K562 (cell line): Measurements from ENCODE around the gene KPNA3. TPM values are rescaled to one million over a fixed set of nuclear protein-coding genes. Genes with fewer than 3 reads are reported as not detected.

Experiments used
- ATAC-seq: fragments of 200-7000 bp; cut with Tn5 transposase; 3 replicates; pipeline ENCODE4 v1.9.1; 2020; ENCODE audit warnings: moderate library complexity
- BruUV-seq: library from RNA; stranded (reverse); fragments of 400-500 nt; replicated peaks from 2 replicates; lab custom pipeline; 2021; lab: Mats Ljungman, UMichigan
- CTCF ChIA-PET: fragments of 300-600 bp; formaldehyde crosslinking; extraction: SDS; loops from one replicate; lab custom pipeline; 2021; ENCODE audit warnings: low intra/inter-chr PET ratio; lab: Yijun Ruan, JAX
- POLR2A ChIA-PET: fragments of 300-600, 350-650 bp; sonication (Branson Sonifier 250); formaldehyde crosslinking; extraction: SDS; loops from one replicate; lab custom pipeline; 2021; ENCODE audit warnings: antibody characterized with exemption, inconsistent platforms; lab: Yijun Ruan, JAX
- DNase-seq, 4 experiments: peaks; one replicate each; pipeline versions ENCODE4 v3.0.0 to v3.0.0-alpha.2; 2011 to 2018; ENCODE audit warnings: low spot score in 3 of 4, mixed read lengths in 3 of 4; ENCODE audit errors: extremely low read depth in 1 of 4
- FAIRE-seq: peaks from 2 replicates; lab custom pipeline; 2011; peaks lifted over from hg19 to GRCh38; lab: Jason Lieb, UNC
- H2AFZ ChIP-seq: 2 replicates; pipeline ENCODE4 v1.6.0; 2011; ENCODE audit warnings: low read depth, low read length, control low read depth, inconsistent platforms
- H3K27ac ChIP-seq: fragments of 200-600 bp; 3 replicates; pipeline ENCODE4 v1.8.0; 2011; ENCODE audit warnings: low read depth, mild to moderate bottlenecking, control low read depth, inconsistent platforms, low read length, moderate library complexity, mixed read lengths; ENCODE audit errors: extremely low read depth
- H3K27me3 ChIP-seq, 2 experiments: fragments of 300-600 bp in 1 of 2; 2 replicates in 1 of 2; 3 replicates in 1 of 2; pipeline versions ENCODE4 v1.6.0 to v1.8.0; 2011; ENCODE audit warnings: inconsistent platforms in 2 of 2, low read length in 2 of 2, mild to moderate bottlenecking in 1 of 2, mixed read lengths in 1 of 2, moderate library complexity in 1 of 2; ENCODE audit not compliant: control insufficient read depth in 2 of 2, insufficient read depth in 2 of 2
- H3K36me3 ChIP-seq: fragments of 300-600 bp; 3 replicates; pipeline ENCODE4 v1.8.0; 2011; ENCODE audit warnings: mild to moderate bottlenecking, low read length, inconsistent platforms; ENCODE audit not compliant: control insufficient read depth, insufficient read depth
- H3K4me1 ChIP-seq, 2 experiments: fragments of 200-600 bp in 1 of 2; replicated peaks in 1 of 2; 2 replicates in 1 of 2; 3 replicates in 1 of 2; pipeline versions ENCODE4 v1.5.1 to v1.8.0; 2011; ENCODE audit warnings: inconsistent platforms in 2 of 2, low read length in 2 of 2, mild to moderate bottlenecking in 1 of 2, mixed read lengths in 1 of 2, moderate library complexity in 1 of 2; ENCODE audit not compliant: control insufficient read depth in 2 of 2, insufficient read depth in 2 of 2
- H3K4me2 ChIP-seq: 2 replicates; pipeline ENCODE4 v1.6.1; 2011; ENCODE audit warnings: low read length, control low read depth, inconsistent platforms, mixed read lengths; ENCODE audit not compliant: insufficient read depth
- H3K4me3 ChIP-seq: fragments of 200-600 bp; sonication (generic), shearing (Covaris generic); 2 replicates; pipeline ENCODE4 v1.5.1; 2016; ENCODE audit warnings: control low read depth, inconsistent platforms
- H3K79me2 ChIP-seq: fragments of 200-600 bp; 3 replicates; pipeline ENCODE4 v1.8.0; 2011; ENCODE audit warnings: low read length, inconsistent platforms; ENCODE audit not compliant: control insufficient read depth, insufficient read depth
- H3K9ac ChIP-seq, 2 experiments: 2 replicates each; pipeline versions ENCODE4 v1.6.0 to v1.6.1; 2011; ENCODE audit warnings: low read depth in 2 of 2, low read length in 2 of 2, control low read depth in 1 of 2, inconsistent platforms in 1 of 2, mild to moderate bottlenecking in 1 of 2, mixed read lengths in 1 of 2; ENCODE audit not compliant: insufficient read depth in 1 of 2
- H3K9me1 ChIP-seq: one replicate; pipeline ENCODE4 v1.6.0; 2011; ENCODE audit warnings: inconsistent platforms, mild to moderate bottlenecking, low read length, moderate library complexity; ENCODE audit not compliant: control insufficient read depth, insufficient read depth
- H3K9me3 ChIP-seq: replicated peaks from 2 replicates; pipeline ENCODE4 v1.5.1; 2011; ENCODE audit warnings: low read depth, low read length, inconsistent platforms; ENCODE audit not compliant: control insufficient read depth, insufficient read depth
- H4K20me1 ChIP-seq: replicated peaks from 2 replicates; pipeline ENCODE4 v1.6.1; 2011; ENCODE audit warnings: low read length, inconsistent platforms, mixed read lengths; ENCODE audit not compliant: control insufficient read depth, insufficient read depth
- ARID1B ChIP-seq: fragments of 450-650 bp; IDR thresholded peaks from 2 replicates; pipeline ENCODE4 v1.6.1; 2016; ENCODE audit warnings: antibody characterized with exemption, mild to moderate bottlenecking, inconsistent platforms
- CBFA2T2 ChIP-seq: fragments of 450-650 bp; conservative IDR thresholded peaks from 2 replicates; pipeline ENCODE4 v1.6.1; 2017; ENCODE audit warnings: mild to moderate bottlenecking
- FOXA3 ChIP-seq, 2 experiments: fragments of 450-650 bp in 1 of 2; sonication (generic) in 1 of 2; formaldehyde crosslinking; IDR thresholded peaks in 1 of 2; conservative IDR thresholded peaks in 1 of 2; 2 replicates each; pipeline versions ENCODE4 v1.4.0 to v1.8.0; 2020 to 2022; ENCODE audit warnings: mild to moderate bottlenecking in 2 of 2, missing genetic modification reagents in 1 of 2
- HDAC1 ChIP-seq, 2 experiments: fragments of 450-650 bp; IDR thresholded peaks; 2 replicates each; pipeline ENCODE4 v1.6.1; 2016 to 2017; ENCODE audit warnings: inconsistent platforms in 1 of 2, mild to moderate bottlenecking in 1 of 2, moderate library complexity in 1 of 2
- KLF16 ChIP-seq: IDR thresholded peaks from 2 replicates; pipeline ENCODE4 v1.6.1; 2016; ENCODE audit warnings: antibody characterized with exemption
- MAFK ChIP-seq: IDR thresholded peaks from 2 replicates; pipeline ENCODE4 v1.6.1; 2011; ENCODE audit warnings: low read length, improper control_type of control experiment
- NCOR1 ChIP-seq: fragments of 450-650 bp; IDR thresholded peaks from 2 replicates; pipeline ENCODE4 v1.6.1; 2016; ENCODE audit warnings: mild to moderate bottlenecking, moderate library complexity
- NFIC ChIP-seq: fragments of 450-650 bp; IDR thresholded peaks from 2 replicates; pipeline ENCODE4 v1.6.1; 2017; ENCODE audit warnings: mild to moderate bottlenecking, inconsistent platforms
- PTRF ChIP-seq: fragments of 450-650 bp; IDR thresholded peaks from 2 replicates; pipeline ENCODE4 v1.6.1; 2016; ENCODE audit warnings: mild to moderate bottlenecking, missing genetic modification characterization, missing compliant biosample characterization
- RBM14 ChIP-seq: fragments of 200-400 bp; formaldehyde crosslinking; IDR thresholded peaks from 2 replicates; pipeline ENCODE4 v1.6.1; 2018; ENCODE audit warnings: low read depth, mild to moderate bottlenecking, low read length, moderate library complexity, borderline replicate concordance; ENCODE audit not compliant: insufficient read depth
- RBM34 ChIP-seq: fragments of 200-400 bp; formaldehyde crosslinking; IDR thresholded peaks from 2 replicates; pipeline ENCODE4 v1.6.1; 2018; ENCODE audit warnings: low read length, borderline replicate concordance; ENCODE audit not compliant: insufficient read depth
- RCOR1 ChIP-seq, 2 experiments: IDR thresholded peaks; 2 replicates each; pipeline ENCODE4 v1.6.1; 2012; ENCODE audit warnings: low read depth in 2 of 2, low read length in 2 of 2, borderline replicate concordance in 1 of 2, improper control_type of control experiment in 1 of 2
- TEAD4 ChIP-seq, 2 experiments: sonication (generic) in 1 of 2; formaldehyde crosslinking in 1 of 2; IDR thresholded peaks; 2 replicates each; pipeline versions ENCODE4 v1.6.1 to v1.8.0; 2012 to 2022; ENCODE audit warnings: borderline replicate concordance in 1 of 2, inconsistent platforms in 1 of 2, low read length in 1 of 2, mild to moderate bottlenecking in 1 of 2, missing genetic modification reagents in 1 of 2
- TRIM24 ChIP-seq, 2 experiments: fragments of 450-650 bp; IDR thresholded peaks; 2 replicates each; pipeline ENCODE4 v1.6.1; 2016
- ZNF583 ChIP-seq: fragments of 250-450 bp; sonication (Bioruptor Pico); IDR thresholded peaks from 2 replicates; pipeline ENCODE4 v1.4.0; 2020
- ZNF778 ChIP-seq: fragments of 450-650 bp; formaldehyde crosslinking; IDR thresholded peaks from 2 replicates; pipeline ENCODE4 v1.4.0; 2020; ENCODE audit warnings: mild to moderate bottlenecking, moderate library complexity
- WGBS: fragments of 100-300 bp; shearing (Covaris generic); methylation state at CpG from one replicate; pipeline ENCODE4 v1.1.6; 2016; ENCODE audit warnings: low coverage, mixed read lengths; ENCODE audit not compliant: insufficient coverage; ENCODE audit errors: missing lambda C conversion rate; 5-methylcytosine and 5-hydroxymethylcytosine counted together
- in situ Hi-C: fragments of 300-500 bp; cut with MboI; formaldehyde crosslinking; loops from 4 replicates; pipeline ENCODE4 v1.15.0; 2018; ENCODE audit warnings: inconsistent platforms, mixed read lengths
- intact Hi-C: fragments of 100-400 bp; cut with micrococcal nuclease; formaldehyde crosslinking; loops from 2 replicates; pipeline ENCODE4 v1.14.2; 2022
- polyA plus RNA-seq, 8 experiments: library from polyadenylated mRNA; depleted of rRNA in 4 of 8; stranded (reverse) in 5 of 8; unstranded in 3 of 8; fragments of >200 nt; fragmentation: Nextera tagmentation in 2 of 8; fragmentation: Illumina TruSeq in 1 of 8; extraction: Ambion mirVana in 2 of 8; extraction: Trizol in 1 of 8; gene quantifications; 2 replicates each; pipeline versions ENCODE4 v1.2.1 to v1.2.3, GENCODE V29; 2011 to 2014; ENCODE audit warnings: inconsistent platforms in 1 of 8, missing spikeins in 1 of 8
- total RNA-seq, 7 experiments: library from RNA; depleted of rRNA in 6 of 7; stranded (reverse); fragments of >200 nt in 6 of 7; fragmentation: Illumina TruSeq in 2 of 7; extraction: Trizol in 2 of 7; gene quantifications; 2 replicates each; pipeline versions ENCODE4 v1.2.1 to v1.2.3, GENCODE V29; 2011 to 2021; ENCODE audit warnings: low replicate concordance in 1 of 7
- TF ChIP-seq, protein P1 (sequence below): sonication (generic); formaldehyde crosslinking; IDR thresholded peaks from 2 replicates; pipeline ENCODE4 v1.8.0; 2022; ENCODE audit warnings: mild to moderate bottlenecking, missing genetic modification reagents

KPNA3 gene
- total and polyA plus RNA-seq, 9 of the 15 experiments (the other 6 are each of a cell fraction or from before 2014, with no cell fraction given) = 8.5 to 23.4 (median 15.7) TPM

DNA sequence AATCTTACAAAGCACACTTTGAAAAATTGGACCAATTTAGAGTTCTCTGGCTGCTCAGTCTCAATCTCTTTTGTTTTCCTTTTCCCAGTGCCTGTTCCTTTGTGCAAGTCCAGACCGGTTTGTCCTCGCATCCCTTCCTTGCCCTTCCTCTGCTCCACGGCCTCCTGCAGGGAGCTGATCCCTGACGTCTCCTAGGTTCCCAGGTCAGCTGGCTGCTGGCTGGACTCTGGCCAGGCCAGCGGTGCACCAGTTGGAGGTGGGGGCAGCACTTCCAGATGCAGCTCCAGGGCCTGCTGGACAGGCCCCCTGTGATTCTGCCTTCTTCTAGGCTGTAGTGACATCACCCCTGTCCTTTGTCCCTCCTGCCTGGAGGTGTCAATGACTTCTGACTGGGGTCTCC is 44.0 kb upstream of the KPNA3 start:
- Histone ChIP-seq H4K20me1 (no peaks in the 10 kb centered on the region), H3K27me3 (no peaks in the 10 kb centered on the region), H3K9me3 (no peaks in the 10 kb centered on the region; the same call in 1 of the 2 replicates), H3K79me2 (no peaks in the 10 kb centered on the region), H3K4me2 (no peak overlapping the region), H2AFZ (no peak overlapping the region), H3K4me3 (no peak overlapping the region), H3K27ac (no peak overlapping the region), H3K9me1 (no peaks in the 10 kb centered on the region), H3K9ac (peak overlapping the region in 1 of 2 experiments; percentile 22; a peak in 1 of 4 replicates), H3K36me3 (no peaks in the 10 kb centered on the region), H3K4me1 (peaks cover 3 to 4% of the 10 kb centered on the region in 2 experiments; a peak in 3 of 5 replicates)
- ChIA-PET CTCF (no interaction called here), POLR2A (no interaction called here)
- 24% methylated on average over 4 of the region's 5 CpGs for WGBS
- intact Hi-C loops = no loop called here
- no peak for FAIRE-seq
- BruUV-seq = no TSS peak
- in situ Hi-C loops = no loop called here
- ATAC-seq = no peak
- DNase-seq = no peak
- TF ChIP-seq PTRF (tag) = no peak
- peak; percentile 10; the same call in 1 of the 2 replicates for TF ChIP-seq NFIC

DNA sequence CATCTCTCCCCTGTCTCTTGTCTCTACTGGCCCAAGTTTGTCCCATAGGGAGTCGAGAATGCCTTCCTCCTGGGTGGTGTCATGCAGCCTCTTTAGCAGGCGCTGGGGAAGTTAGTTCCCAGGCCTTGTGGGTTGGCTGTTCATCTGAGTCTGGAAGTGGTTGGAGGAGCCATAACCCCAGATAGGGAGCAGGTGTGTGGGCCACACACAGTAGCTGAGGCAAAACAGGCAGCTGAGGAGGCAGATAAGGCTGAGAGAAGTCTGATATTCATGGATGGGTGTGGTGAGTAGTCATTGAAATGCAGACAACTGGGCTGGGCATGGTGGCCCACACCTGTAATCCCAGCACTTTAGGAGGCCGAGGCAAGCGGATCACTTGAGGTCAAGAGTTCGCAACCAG is 40.9 kb upstream of the KPNA3 start:
- Histone ChIP-seq H3K27me3 (no peaks in the 10 kb centered on the region), H3K9me3 (no peaks in the 10 kb centered on the region; the same call in 1 of the 2 replicates), H3K9me1 (no peaks in the 10 kb centered on the region), H3K4me3 (no peak overlapping the region), H2AFZ (no peak overlapping the region), H3K36me3 (no peaks in the 10 kb centered on the region), H3K79me2 (no peaks in the 10 kb centered on the region), H3K9ac (no peak overlapping the region), H3K4me2 (no peak overlapping the region), H3K27ac (no peak overlapping the region), H3K4me1 (peaks cover 0 to 4% of the 10 kb centered on the region in 2 experiments; a peak in 2 of 5 replicates), H4K20me1 (no peaks in the 10 kb centered on the region)
- FAIRE-seq (no peak), ATAC-seq (no peak; the same call in 2 of the 3 replicates), DNase-seq (peak in 1 of 4 experiments; percentile 45)
- in situ Hi-C loops = no loop called here
- WGBS = 6% methylated on average over 4 of the region's 5 CpGs
- ChIA-PET POLR2A (no interaction called here), CTCF (no interaction called here)
- intact Hi-C loops = no loop called here
- BruUV-seq = no TSS peak
- peak; percentile 65 for TF ChIP-seq TEAD4 (IDR thresholded peaks at IDR 0.05; ENCODE audit: low read length)
- no peak for TF ChIP-seq TEAD4 (CRISPR knock-in tag; IDR thresholded peaks at IDR 0.05; ENCODE audit: borderline replicate concordance)
- no peak for TF ChIP-seq ZNF583 (CRISPR knock-in tag)
- TF ChIP-seq FOXA3 (CRISPR knock-in tag; conservative IDR thresholded peaks at IDR 0.05 in 1 of 2, IDR thresholded peaks at IDR 0.05 in 1 of 2) = no peak
- no peak for TF ChIP-seq HDAC1 (IDR thresholded peaks at IDR 0.05)
- peak; percentile 37; the same call in 1 of the 2 replicates for TF ChIP-seq KLF16
- TF ChIP-seq RBM14 = no peak
- TF ChIP-seq ZNF778 (CRISPR knock-in tag) = no peak
- TF ChIP-seq RBM34 = no peak
- TF ChIP-seq, protein P1, sequence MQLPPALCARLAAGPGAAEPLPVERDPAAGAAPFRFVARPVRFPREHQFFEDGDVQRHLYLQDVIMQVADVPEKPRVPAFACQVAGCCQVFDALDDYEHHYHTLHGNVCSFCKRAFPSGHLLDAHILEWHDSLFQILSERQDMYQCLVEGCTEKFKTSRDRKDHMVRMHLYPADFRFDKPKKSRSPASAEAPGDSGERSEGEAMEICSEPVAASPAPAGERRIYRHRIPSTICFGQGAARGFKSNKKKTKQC (CRISPR knock-in tag) = no peak
- peak; percentile 50; the same call in 1 of the 2 replicates for TF ChIP-seq NCOR1
- TF ChIP-seq CBFA2T2 = peak; percentile 68
- peak in 1 of 2 experiments; percentile 56; a peak in 1 of 4 replicates for TF ChIP-seq RCOR1 (IDR thresholded peaks at IDR 0.05; ENCODE audit: borderline replicate concordance in 1 of 2, low read depth in 2 of 2, low read length in 2 of 2)
- 0 out of 2 replicates have a peak, but pooled peaks have one; percentile 46 for TF ChIP-seq ARID1B
- TF ChIP-seq MAFK = no peak
- peak in 1 of 2 experiments; percentile 33; a peak in 1 of 4 replicates for TF ChIP-seq TRIM24 (IDR thresholded peaks at IDR 0.05)
